GM18907 (cell line): ENCODE results near the gene NACA.
"Not testable (repeated sequence)": the region's sequence is repeated elsewhere in the genome, so short reads cannot be mapped to it uniquely, and the experiment has no call there.

Source experiments
- ATAC-seq: cut with Tn5 transposase; IDR thresholded peaks from one replicate; pipeline ENCODE4 v1.9.1; 2021; ENCODE audit warnings: mild to moderate bottlenecking, moderate library complexity; ENCODE audit not compliant: unreplicated experiment

The NACA gene

GRCh38 chr12:56724972-56725722 lies at the start of gene NACA:
Gene NACA, minus strand, starts transcription at chr12:56725299. Its CDS starts 778 bp downstream, at chr12:56724521.
- peak; percentile 93 for ATAC-seq

GRCh38 chr12:56773113-56773512 lies 48.0 kb upstream of the NACA start:
- ATAC-seq: no peak

- ATAC-seq: no peak
These were observed 47.5 kb upstream of the NACA start for GRCh38 chr12:56772625-56773024.

GRCh38 chr12:56769868-56770267 lies 44.8 kb upstream of the NACA start:
- no peak for ATAC-seq

GRCh38 chr12:56768424-56768823 lies 43.3 kb upstream of the NACA start:
- no peak for ATAC-seq

- ATAC-seq: peak; percentile 96
These were observed 41.4 kb upstream of the NACA start for GRCh38 chr12:56766535-56766934.

- ATAC-seq: no peak
These were observed 38.9 kb upstream of the NACA start for GRCh38 chr12:56763753-56764657.

- no peak for ATAC-seq
These were observed 36.7 kb upstream of the NACA start for GRCh38 chr12:56761812-56762211.

- ATAC-seq: no peak
These were observed 35.4 kb upstream of the NACA start for GRCh38 chr12:56760460-56760859.

- no peak for ATAC-seq
These were observed 34.3 kb upstream of the NACA start for GRCh38 chr12:56759263-56759908.

GRCh38 chr12:56758728-56759262 lies 33.7 kb upstream of the NACA start:
- ATAC-seq: no peak

GRCh38 chr12:56757971-56758370 lies 32.9 kb upstream of the NACA start:
- not testable (repeated sequence) for ATAC-seq

- no peak for ATAC-seq
These were observed 28.5 kb upstream of the NACA start for GRCh38 chr12:56753566-56753965.

- ATAC-seq: peak; percentile 73
These were observed 26.9 kb upstream of the NACA start, which contains the start of gene PRIM1 for GRCh38 chr12:56751712-56752598. Gene PRIM1, minus strand, starts transcription at chr12:56752323. Its CDS starts 25 bp downstream, at chr12:56752298.

- not testable (repeated sequence) for ATAC-seq
These were observed 25.5 kb upstream of the NACA start for GRCh38 chr12:56750596-56750995.

- ATAC-seq: no peak
These were observed 24.8 kb upstream of the NACA start for GRCh38 chr12:56749853-56750252.

- ATAC-seq: no peak
These were observed 24.3 kb upstream of the NACA start for GRCh38 chr12:56749359-56749758.

- no peak for ATAC-seq
These were observed 3.2 kb upstream of the NACA start for GRCh38 chr12:56728139-56728861.

- ATAC-seq: not testable (repeated sequence)
These were observed 1.1 kb upstream of the NACA start for GRCh38 chr12:56726196-56726675.
